ENCODE results near the gene LETM1. TPM values are rescaled to one million over a fixed set of nuclear protein-coding genes. Genes with fewer than 3 reads are reported as not detected.
A peak's percentile ranks its signal among the peaks of the same experiment; 100 is the strongest.

LETM1 gene
- total RNA-seq, 2 donors from 2014 or later, result 28.3 to 45.2 TPM

DNA sequence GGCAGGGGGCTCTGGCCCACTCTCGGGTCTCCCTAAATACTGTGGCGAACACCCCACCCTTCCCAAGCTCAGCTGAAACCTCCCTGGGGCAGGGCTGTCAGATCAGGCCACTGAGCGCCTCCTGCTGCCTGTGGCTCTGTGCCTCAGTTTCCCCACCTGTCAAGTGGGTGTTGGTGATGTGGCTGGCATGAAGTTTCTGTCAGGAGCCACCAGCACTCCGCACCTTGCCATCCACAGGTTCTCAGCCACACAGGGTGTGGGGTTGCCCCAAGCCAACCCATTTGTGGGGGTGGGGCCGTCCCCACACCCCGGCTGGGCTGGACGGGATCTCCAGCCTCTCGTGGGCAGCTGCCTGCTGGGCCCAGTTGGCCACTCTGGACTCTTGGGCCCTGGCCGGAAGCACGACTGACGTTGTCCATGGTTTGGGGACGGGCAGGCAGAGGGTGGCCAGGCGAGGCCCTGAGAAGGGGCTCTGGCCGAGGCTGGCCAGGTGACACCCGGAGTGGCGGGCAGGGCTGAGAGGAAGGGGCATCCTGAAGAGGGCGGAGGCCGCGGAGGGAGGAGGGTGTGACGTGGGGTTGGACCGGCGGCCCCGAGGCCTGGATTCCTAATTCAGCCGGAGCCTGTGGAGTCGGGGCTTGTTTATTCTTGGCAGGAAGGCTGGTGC, 68.4 kb downstream of the LETM1 start:
- DNase-seq (ENCODE audit: low spot score in 2 of 2), result no peak
- H3K36me3 Mint-ChIP-seq, result no peaks in the 10 kb centered on the region
- H3K9me3 Mint-ChIP-seq, result no peaks in the 10 kb centered on the region
- ATAC-seq, result no peak
- H3K27ac Mint-ChIP-seq, result no peak overlapping the region

- H3K36me3 Mint-ChIP-seq, result no peaks in the 10 kb centered on the region
- H3K9me3 Mint-ChIP-seq, result no peaks in the 10 kb centered on the region
- ATAC-seq, result no peak
- H3K27ac Mint-ChIP-seq, result no peak overlapping the region
- DNase-seq (ENCODE audit: low spot score in 2 of 2), result no peak
Measured at GRCh38 chr4:1786544-1787362, 69.2 kb downstream of the LETM1 start.

GRCh38 chr4:1785592-1785991, 70.4 kb downstream of the LETM1 start:
- Mint-ChIP-seq H3K27ac (no peak overlapping the region), H3K36me3 (no peaks in the 10 kb centered on the region), H3K9me3 (no peaks in the 10 kb centered on the region)
- ATAC-seq, result no peak
- DNase-seq (ENCODE audit: low spot score in 2 of 2), result no peak

- H3K36me3 Mint-ChIP-seq, result no peaks in the 10 kb centered on the region
- H3K27ac Mint-ChIP-seq, result no peak overlapping the region
- ATAC-seq, result no peak
- H3K9me3 Mint-ChIP-seq, result no peaks in the 10 kb centered on the region
- no peak for DNase-seq (ENCODE audit: low spot score in 2 of 2)
Measured at GRCh38 chr4:1784789-1785591, 71.0 kb downstream of the LETM1 start.

DNA sequence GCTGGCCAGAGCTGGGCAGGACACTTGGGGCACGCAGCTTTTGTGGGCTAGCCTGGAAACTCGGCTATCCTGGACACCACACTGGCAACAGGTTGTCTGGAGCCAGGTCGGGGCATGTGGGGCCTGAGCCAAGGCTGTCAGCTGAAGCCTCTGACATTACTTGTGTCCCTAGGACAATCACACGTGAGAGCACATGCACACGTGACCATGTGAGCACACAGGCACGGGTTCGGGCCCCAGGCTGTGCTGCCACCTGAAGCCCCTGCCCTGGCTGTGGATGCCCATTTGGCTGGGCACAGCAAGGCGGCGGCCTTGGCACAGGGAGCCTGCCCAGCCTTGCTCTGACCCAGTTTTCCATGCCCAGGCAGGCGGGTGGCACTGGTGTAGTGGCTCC, 71.6 kb downstream of the LETM1 start:
- Mint-ChIP-seq H3K27ac (no peak overlapping the region), H3K9me3 (no peaks in the 10 kb centered on the region), H3K36me3 (no peaks in the 10 kb centered on the region)
- ATAC-seq (no peak), DNase-seq (ENCODE audit: low spot score in 2 of 2) (no peak)

DNA sequence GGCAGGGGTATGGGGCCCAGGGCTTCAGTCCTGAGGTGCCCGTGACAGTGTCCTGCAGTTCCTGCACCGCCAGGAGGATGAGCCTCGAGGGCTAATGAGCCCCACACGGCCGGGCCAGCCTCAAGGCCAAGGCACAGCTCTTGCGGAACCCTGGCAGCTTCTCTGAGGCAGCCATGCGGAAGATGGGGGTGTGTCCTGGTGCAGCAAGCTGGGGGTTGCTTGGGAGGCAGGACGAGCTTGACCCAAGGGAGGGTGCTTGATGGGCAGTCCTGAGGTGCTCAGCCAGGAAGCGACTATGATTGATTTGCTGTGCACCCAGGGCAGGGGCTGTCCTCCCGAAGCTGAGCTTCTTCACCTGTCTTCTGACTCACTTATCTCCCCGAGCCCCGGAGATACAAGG, 72.0 kb downstream of the LETM1 start:
- ATAC-seq (no peak), DNase-seq (ENCODE audit: low spot score in 2 of 2) (no peak)
- Mint-ChIP-seq H3K27ac (no peak overlapping the region), H3K36me3 (no peaks in the 10 kb centered on the region), H3K9me3 (no peaks in the 10 kb centered on the region)

DNA sequence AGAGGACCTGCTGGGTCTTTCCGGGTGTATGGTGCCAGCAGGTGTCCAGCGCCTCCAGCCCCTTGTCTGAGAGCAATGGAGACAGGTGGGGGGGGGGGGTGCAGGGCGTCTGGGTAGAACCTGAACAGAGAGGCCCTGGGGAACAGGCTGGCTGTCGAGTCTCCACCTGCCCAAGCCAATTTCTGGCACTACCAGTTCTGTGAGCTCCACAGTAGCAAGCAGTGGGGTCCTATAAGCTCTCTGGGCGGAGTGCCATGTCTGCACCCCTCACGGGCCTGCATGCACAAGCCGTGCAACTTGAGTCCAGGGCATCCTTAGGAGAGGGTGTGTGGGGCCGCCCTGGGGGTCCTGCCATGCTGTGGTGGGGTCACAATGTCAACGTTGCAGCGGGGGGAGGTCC, 72.9 kb downstream of the LETM1 start:
- ATAC-seq, result no peak
- no peak for DNase-seq (ENCODE audit: low spot score in 2 of 2)
- Mint-ChIP-seq H3K27ac (no peak overlapping the region), H3K36me3 (no peaks in the 10 kb centered on the region), H3K9me3 (no peaks in the 10 kb centered on the region)

GRCh38 chr4:1780435-1780834, 75.5 kb downstream of the LETM1 start:
- Mint-ChIP-seq H3K27ac (peak overlapping the region in 1 of 2 donors; percentile 38), H3K36me3 (no peaks in the 10 kb centered on the region), H3K9me3 (no peaks in the 10 kb centered on the region)
- DNase-seq (ENCODE audit: low spot score in 2 of 2) (no peak), ATAC-seq (no peak)

GRCh38 chr4:1779588-1780382, 76.2 kb downstream of the LETM1 start:
- Mint-ChIP-seq H3K9me3 (no peaks in the 10 kb centered on the region), H3K27ac (peak overlapping the region in 1 of 2 donors; percentile 38), H3K36me3 (no peaks in the 10 kb centered on the region)
- no peak for DNase-seq (ENCODE audit: low spot score in 2 of 2)
- no peak for ATAC-seq

DNA sequence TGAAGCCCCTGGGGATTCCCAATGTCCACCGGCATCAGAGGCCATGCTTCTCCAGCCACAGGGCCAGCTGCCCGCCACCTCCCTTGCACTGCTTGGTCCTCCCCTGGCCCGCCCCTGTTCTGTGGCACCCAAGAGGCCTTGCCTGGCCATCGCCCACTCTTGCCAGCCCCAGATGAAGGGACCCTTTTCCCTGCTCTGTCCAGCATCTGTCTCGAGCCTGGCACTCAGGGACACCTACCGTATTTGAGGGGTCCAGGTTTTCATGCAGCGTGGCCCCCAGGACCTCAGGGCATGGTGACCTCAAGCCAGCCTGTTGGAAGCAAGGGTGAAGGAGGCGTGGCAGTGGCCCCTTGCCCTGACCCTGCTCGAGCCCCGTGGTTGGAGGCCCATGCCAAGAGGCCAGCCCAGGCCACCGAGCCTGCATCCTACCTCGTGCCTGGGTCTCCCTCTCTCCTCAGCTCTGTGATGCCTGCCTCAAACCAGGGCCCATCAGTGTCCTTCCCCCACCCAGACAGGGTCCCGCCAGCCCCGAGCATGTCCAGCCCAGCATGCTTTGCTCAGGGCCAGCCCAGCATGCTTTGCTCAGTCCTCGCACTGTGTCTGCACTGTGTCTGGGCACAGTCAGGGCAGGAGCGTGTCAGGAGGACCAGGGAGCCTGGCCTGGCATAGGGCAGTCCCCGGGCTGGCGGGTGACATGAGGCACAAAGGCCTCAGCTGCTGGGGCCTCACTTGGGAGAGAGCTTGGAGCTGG, 77.1 kb downstream of the LETM1 start:
- Mint-ChIP-seq H3K27ac (no peak overlapping the region), H3K9me3 (no peaks in the 10 kb centered on the region), H3K36me3 (no peaks in the 10 kb centered on the region)
- ATAC-seq, result no peak
- DNase-seq (ENCODE audit: low spot score in 2 of 2), result no peak

GRCh38 chr4:1777822-1778641, 77.9 kb downstream of the LETM1 start:
- ATAC-seq (no peak), DNase-seq (ENCODE audit: low spot score in 2 of 2) (no peak)
- no peak overlapping the region for H3K27ac Mint-ChIP-seq
- H3K9me3 Mint-ChIP-seq, result no peaks in the 10 kb centered on the region
- H3K36me3 Mint-ChIP-seq, result no peaks in the 10 kb centered on the region

DNA sequence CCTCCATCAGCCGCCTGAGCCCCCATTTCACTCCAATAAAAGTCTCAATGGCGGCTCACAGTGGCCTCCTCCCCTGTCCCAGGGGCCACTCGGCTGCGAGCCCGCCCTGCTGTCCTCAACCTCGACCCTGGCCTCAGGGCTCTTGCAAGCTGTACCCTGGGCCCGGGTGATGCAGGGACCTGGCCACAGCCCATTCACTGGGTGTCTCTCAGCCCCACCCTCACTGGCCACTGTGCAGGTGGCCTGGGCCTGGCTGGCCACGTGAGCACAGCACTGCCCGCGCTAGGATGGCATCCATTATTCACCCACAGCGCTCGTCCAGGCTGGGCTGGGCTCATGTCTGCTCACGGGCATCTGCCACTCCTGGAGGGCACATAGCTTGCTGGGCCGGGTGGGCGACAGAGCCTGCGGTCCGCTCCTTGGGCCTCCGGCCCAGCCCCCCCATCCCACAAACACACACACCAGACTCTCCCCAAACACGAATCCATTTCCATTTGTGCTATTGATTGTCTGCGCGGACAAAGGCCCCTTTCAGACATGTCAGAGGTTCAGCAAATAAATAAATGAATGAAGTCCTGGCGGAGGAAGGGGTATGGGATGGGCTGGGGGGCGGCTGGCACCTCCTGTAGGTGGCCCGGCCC, 79.3 kb downstream of the LETM1 start:
- no peak for ATAC-seq
- no peaks in the 10 kb centered on the region for H3K9me3 Mint-ChIP-seq
- no peak for DNase-seq (ENCODE audit: low spot score in 2 of 2)
- no peaks in the 10 kb centered on the region for H3K36me3 Mint-ChIP-seq
- H3K27ac Mint-ChIP-seq, result no peak overlapping the region

- DNase-seq (ENCODE audit: low spot score in 2 of 2) (no peak), ATAC-seq (no peak)
- Mint-ChIP-seq H3K9me3 (no peaks in the 10 kb centered on the region), H3K36me3 (no peaks in the 10 kb centered on the region), H3K27ac (no peak overlapping the region)
Measured at GRCh38 chr4:1775731-1776500, 80.0 kb downstream of the LETM1 start.

GRCh38 chr4:1773754-1774153, 82.2 kb downstream of the LETM1 start:
- Mint-ChIP-seq H3K9me3 (no peaks in the 10 kb centered on the region), H3K27ac (no peak overlapping the region), H3K36me3 (no peaks in the 10 kb centered on the region)
- DNase-seq (ENCODE audit: low spot score in 2 of 2) (no peak), ATAC-seq (no peak)
